ENCODE data around the gene SLC38A8.

DNA sequence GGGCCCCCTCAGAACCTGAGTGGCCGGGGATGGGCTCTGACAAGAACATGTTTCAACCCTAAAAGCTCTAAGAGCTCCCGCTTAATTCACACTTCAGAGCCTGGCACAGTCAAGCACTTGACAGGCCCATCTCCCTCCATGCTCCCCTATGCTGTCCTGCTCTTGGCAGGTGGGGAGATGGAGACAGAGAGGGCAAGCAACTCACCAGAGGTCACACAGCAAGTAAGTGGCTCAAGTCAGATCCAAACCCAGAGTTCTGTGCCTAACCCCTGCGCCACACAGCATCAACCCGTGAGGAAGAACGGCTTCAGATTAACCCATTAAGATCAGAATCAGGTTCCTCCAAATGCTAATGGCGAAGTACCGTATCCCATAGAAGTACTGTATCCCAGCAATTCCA, 38.2 kb downstream of the SLC38A8 start:
- TF ChIP-seq, protein P1, sequence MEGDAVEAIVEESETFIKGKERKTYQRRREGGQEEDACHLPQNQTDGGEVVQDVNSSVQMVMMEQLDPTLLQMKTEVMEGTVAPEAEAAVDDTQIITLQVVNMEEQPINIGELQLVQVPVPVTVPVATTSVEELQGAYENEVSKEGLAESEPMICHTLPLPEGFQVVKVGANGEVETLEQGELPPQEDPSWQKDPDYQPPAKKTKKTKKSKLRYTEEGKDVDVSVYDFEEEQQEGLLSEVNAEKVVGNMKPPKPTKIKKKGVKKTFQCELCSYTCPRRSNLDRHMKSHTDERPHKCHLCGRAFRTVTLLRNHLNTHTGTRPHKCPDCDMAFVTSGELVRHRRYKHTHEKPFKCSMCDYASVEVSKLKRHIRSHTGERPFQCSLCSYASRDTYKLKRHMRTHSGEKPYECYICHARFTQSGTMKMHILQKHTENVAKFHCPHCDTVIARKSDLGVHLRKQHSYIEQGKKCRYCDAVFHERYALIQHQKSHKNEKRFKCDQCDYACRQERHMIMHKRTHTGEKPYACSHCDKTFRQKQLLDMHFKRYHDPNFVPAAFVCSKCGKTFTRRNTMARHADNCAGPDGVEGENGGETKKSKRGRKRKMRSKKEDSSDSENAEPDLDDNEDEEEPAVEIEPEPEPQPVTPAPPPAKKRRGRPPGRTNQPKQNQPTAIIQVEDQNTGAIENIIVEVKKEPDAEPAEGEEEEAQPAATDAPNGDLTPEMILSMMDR (IDR thresholded peaks at IDR 0.05): no peak
- TF ChIP-seq POLR2A (IDR thresholded peaks at IDR 0.05): no peak
- TF ChIP-seq POLR2AphosphoS5 (IDR thresholded peaks at IDR 0.05; ENCODE audit: insufficient read depth in 1 of 2, low read depth in 1 of 2): no peak

All from vagina (tissue), 2 donors.